MM.1S (cell line): ENCODE results near the gene SHOC2.

Experiments used
- DNase-seq: peaks from one replicate; pipeline ENCODE4 v3.0.0-alpha.2; 2015
- H2AFZ ChIP-seq: fragments of 300-600 bp; sonication (generic); 2 replicates; pipeline ENCODE4 v1.6.0; 2016; ENCODE audit warnings: antibody characterized with exemption, low read length
- H3F3A ChIP-seq: fragments of 300-600 bp; sonication (generic); 2 replicates; pipeline ENCODE4 v1.6.1; 2016; ENCODE audit warnings: mild to moderate bottlenecking, antibody characterized with exemption, low read length, moderate library complexity, mixed read lengths; ENCODE audit not compliant: insufficient read depth
- H3K27ac ChIP-seq: fragments of 300-600 bp; sonication (generic); 2 replicates; pipeline ENCODE4 v1.5.1; 2016; ENCODE audit warnings: mild to moderate bottlenecking, low read length
- H3K27me3 ChIP-seq: fragments of 300-600 bp; sonication (generic); replicated peaks from 2 replicates; pipeline ENCODE4 v1.6.0; 2016; ENCODE audit warnings: low read length; ENCODE audit not compliant: insufficient read depth
- H3K36me3 ChIP-seq: fragments of 300-600 bp; sonication (generic); replicated peaks from 2 replicates; pipeline ENCODE4 v1.6.1; 2016; ENCODE audit warnings: mild to moderate bottlenecking, low read length, mixed read lengths; ENCODE audit not compliant: insufficient read depth
- H3K4me1 ChIP-seq: fragments of 300-600 bp; sonication (generic); 2 replicates; pipeline ENCODE4 v1.6.1; 2016; ENCODE audit warnings: low read length, mixed read lengths
- H3K4me2 ChIP-seq: fragments of 300-600 bp; sonication (generic); 2 replicates; pipeline ENCODE4 v1.6.0; 2016; ENCODE audit warnings: low read depth, low read length
- H3K4me3 ChIP-seq: fragments of 300-600 bp; sonication (generic); 2 replicates; pipeline ENCODE4 v1.5.1; 2016; ENCODE audit warnings: low read length, mixed read lengths
- H3K79me2 ChIP-seq: fragments of 300-600 bp; sonication (generic); 2 replicates; pipeline ENCODE4 v1.6.1; 2016; ENCODE audit warnings: mixed run types, low read length, mixed read lengths
- H3K9ac ChIP-seq: fragments of 300-600 bp; sonication (generic); 2 replicates; pipeline ENCODE4 v1.6.1; 2016; ENCODE audit warnings: low read length, mixed read lengths
- H3K9me2 ChIP-seq: fragments of 300-600 bp; sonication (generic); replicated peaks from 2 replicates; pipeline ENCODE4 v1.6.1; 2016; ENCODE audit warnings: mild to moderate bottlenecking, low read length, mixed read lengths; ENCODE audit not compliant: insufficient read depth
- H3K9me3 ChIP-seq: fragments of 300-600 bp; sonication (generic); replicated peaks from 2 replicates; pipeline ENCODE4 v1.6.1; 2016; ENCODE audit warnings: mild to moderate bottlenecking, low read length, mixed read lengths; ENCODE audit not compliant: insufficient read depth
- H4K20me1 ChIP-seq: fragments of 300-600 bp; sonication (generic); 2 replicates; pipeline ENCODE4 v1.6.1; 2016; ENCODE audit warnings: mild to moderate bottlenecking, low read length, moderate library complexity, mixed read lengths; ENCODE audit not compliant: insufficient read depth
- EZH2 ChIP-seq: fragments of 300-600 bp; sonication (generic); optimal IDR thresholded peaks from 2 replicates; pipeline ENCODE3; 2017; ENCODE audit warnings: low read depth, mild to moderate bottlenecking, antibody characterized with exemption, low read length, mixed read lengths
- EZH2phosphoT487 ChIP-seq: fragments of 300-600 bp; sonication (generic); IDR thresholded peaks from 2 replicates; pipeline ENCODE4 v1.6.1; 2018; ENCODE audit warnings: antibody characterized with exemption, low read length
- TF ChIP-seq, protein P1 (sequence below): fragments of 300-600 bp; sonication (generic); IDR thresholded peaks from 2 replicates; pipeline ENCODE4 v1.5.1; 2016; ENCODE audit warnings: antibody characterized with exemption, low read length, mixed read lengths

The SHOC2 gene

DNA sequence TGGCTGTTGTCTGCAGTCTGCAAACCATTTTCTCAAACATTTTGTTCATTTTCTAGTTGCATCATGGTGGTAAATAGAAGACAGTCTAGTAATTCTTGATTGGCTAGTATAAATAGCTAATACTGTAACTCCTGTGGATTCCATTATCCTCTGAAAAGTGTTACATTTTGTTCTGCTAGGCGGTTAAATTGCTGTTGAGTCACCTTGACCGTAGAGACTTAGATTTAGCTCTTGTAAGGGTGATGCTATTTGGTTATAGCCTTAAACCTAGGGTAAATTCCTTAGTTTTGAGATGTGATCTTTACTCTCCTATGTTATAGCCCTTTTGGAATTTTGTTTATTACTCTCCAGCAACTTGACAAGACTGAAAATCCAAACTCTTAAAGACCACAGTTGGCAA is 58.8 kb downstream of the SHOC2 start:
- peaks cover 77% of the 10 kb centered on the region for H3K79me2 ChIP-seq
- no peak overlapping the region for H3K9ac ChIP-seq
- no peak overlapping the region for H3K4me3 ChIP-seq
- H3K4me2 ChIP-seq, result no peak overlapping the region
- no peaks in the 10 kb centered on the region for H3F3A ChIP-seq
- H3K9me2 ChIP-seq, result no peaks in the 10 kb centered on the region
- no peak for DNase-seq
- no peaks in the 10 kb centered on the region for H3K9me3 ChIP-seq
- no peaks in the 10 kb centered on the region for H3K27me3 ChIP-seq
- no peak overlapping the region for H3K27ac ChIP-seq
- H2AFZ ChIP-seq, result no peak overlapping the region
- TF ChIP-seq, protein P1, sequence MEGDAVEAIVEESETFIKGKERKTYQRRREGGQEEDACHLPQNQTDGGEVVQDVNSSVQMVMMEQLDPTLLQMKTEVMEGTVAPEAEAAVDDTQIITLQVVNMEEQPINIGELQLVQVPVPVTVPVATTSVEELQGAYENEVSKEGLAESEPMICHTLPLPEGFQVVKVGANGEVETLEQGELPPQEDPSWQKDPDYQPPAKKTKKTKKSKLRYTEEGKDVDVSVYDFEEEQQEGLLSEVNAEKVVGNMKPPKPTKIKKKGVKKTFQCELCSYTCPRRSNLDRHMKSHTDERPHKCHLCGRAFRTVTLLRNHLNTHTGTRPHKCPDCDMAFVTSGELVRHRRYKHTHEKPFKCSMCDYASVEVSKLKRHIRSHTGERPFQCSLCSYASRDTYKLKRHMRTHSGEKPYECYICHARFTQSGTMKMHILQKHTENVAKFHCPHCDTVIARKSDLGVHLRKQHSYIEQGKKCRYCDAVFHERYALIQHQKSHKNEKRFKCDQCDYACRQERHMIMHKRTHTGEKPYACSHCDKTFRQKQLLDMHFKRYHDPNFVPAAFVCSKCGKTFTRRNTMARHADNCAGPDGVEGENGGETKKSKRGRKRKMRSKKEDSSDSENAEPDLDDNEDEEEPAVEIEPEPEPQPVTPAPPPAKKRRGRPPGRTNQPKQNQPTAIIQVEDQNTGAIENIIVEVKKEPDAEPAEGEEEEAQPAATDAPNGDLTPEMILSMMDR, result no peak
- no peak for TF ChIP-seq EZH2phosphoT487
- TF ChIP-seq EZH2, result no peak
- H4K20me1 ChIP-seq, result no peaks in the 10 kb centered on the region
- H3K4me1 ChIP-seq, result peaks cover 13% of the 10 kb centered on the region; the same call in 1 of the 2 replicates
- no peaks in the 10 kb centered on the region for H3K36me3 ChIP-seq

DNA sequence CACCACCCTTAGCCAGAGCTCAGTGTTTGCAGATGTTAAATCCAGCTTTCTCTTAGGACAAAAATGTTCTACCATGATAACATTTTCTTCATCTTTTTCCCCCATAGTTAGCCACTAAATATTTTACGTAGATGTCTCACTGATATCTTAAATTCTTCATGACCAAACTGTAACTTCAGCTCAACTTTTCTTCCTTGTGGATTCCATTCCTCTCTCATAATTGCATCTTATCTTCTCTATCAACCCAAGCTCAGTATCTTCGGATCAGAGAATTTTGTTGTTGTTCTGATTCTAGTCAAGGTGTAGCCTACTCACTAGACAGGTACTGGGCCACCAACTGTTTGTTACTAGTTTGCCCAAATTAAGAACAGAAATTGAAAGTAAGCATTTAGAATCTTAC is 60.2 kb downstream of the SHOC2 start:
- no peaks in the 10 kb centered on the region for H4K20me1 ChIP-seq
- H3F3A ChIP-seq, result no peaks in the 10 kb centered on the region; the same call in 1 of the 2 replicates
- no peak for DNase-seq
- H3K79me2 ChIP-seq, result peaks cover 80% of the 10 kb centered on the region
- no peaks in the 10 kb centered on the region for H3K9me2 ChIP-seq
- H3K4me1 ChIP-seq, result peaks cover 13% of the 10 kb centered on the region; the same call in 1 of the 2 replicates
- no peak for TF ChIP-seq EZH2phosphoT487
- TF ChIP-seq, protein P1, result no peak
- TF ChIP-seq EZH2, result no peak
- no peaks in the 10 kb centered on the region for H3K9me3 ChIP-seq
- no peaks in the 10 kb centered on the region for H3K27me3 ChIP-seq
- H2AFZ ChIP-seq, result no peak overlapping the region
- H3K36me3 ChIP-seq, result no peaks in the 10 kb centered on the region
- no peak overlapping the region for H3K4me2 ChIP-seq
- no peak overlapping the region for H3K9ac ChIP-seq
- H3K4me3 ChIP-seq, result no peak overlapping the region
- no peak overlapping the region for H3K27ac ChIP-seq

DNA sequence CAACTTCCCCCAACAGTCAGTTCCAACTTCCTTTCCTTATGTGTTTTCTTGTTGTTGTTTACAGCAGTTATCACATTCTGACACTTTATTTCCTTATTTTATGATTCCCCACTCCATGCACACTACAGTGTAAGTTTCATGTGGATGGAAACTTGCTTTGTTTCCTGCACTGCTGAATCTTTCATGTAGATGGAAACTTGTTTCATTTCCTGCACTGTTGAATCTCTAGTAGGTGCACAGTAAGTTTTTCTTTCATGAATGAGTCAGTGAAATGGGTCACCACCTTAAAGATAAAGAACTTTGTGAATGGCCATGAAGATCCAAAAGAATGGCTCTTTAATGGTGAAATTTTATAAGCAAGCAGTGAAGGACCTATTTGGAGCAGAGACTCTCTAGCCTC is 61.4 kb downstream of the SHOC2 start:
- H3K36me3 ChIP-seq, result no peaks in the 10 kb centered on the region
- H3K4me3 ChIP-seq, result no peak overlapping the region
- TF ChIP-seq, protein P1, result no peak
- no peak for TF ChIP-seq EZH2phosphoT487
- TF ChIP-seq EZH2, result no peak
- H3K27ac ChIP-seq, result no peak overlapping the region
- no peak overlapping the region for H2AFZ ChIP-seq
- H4K20me1 ChIP-seq, result no peaks in the 10 kb centered on the region
- no peak overlapping the region for H3K4me2 ChIP-seq
- DNase-seq, result no peak
- peaks cover 82% of the 10 kb centered on the region for H3K79me2 ChIP-seq
- H3K9me3 ChIP-seq, result no peaks in the 10 kb centered on the region
- no peaks in the 10 kb centered on the region for H3K27me3 ChIP-seq
- H3K4me1 ChIP-seq, result peaks cover 13% of the 10 kb centered on the region; the same call in 1 of the 2 replicates
- no peaks in the 10 kb centered on the region; the same call in 1 of the 2 replicates for H3F3A ChIP-seq
- H3K9ac ChIP-seq, result no peak overlapping the region
- no peaks in the 10 kb centered on the region for H3K9me2 ChIP-seq
